Fibroblast of upper back skin (primary cell): ENCODE measurements around the gene GRK4.
A peak's percentile ranks its signal among the peaks of the same experiment; 100 is the strongest.

Experiments used
- DNase-seq: peaks from one replicate; pipeline ENCODE4 v3.0.0-alpha.2; 2013

Gene GRK4

GRCh38 chr4:3074846-3075651, 111.7 kb downstream of the GRK4 start:
- peak; percentile 55 for DNase-seq

DNA sequence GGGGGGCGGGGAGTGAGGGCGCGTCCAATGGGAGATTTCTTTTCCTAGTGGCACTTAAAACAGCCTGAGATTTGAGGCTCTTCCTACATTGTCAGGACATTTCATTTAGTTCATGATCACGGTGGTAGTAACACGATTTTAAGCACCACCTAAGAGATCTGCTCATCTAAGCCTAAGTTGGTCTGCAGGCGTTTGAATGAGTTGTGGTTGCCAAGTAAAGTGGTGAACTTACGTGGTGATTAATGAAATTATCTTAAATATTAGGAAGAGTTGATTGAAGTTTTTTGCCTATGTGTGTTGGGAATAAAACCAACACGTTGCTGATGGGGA, 112.2 kb downstream of the GRK4 start:
- DNase-seq: no peak

- DNase-seq: no peak
Observed at GRCh38 chr4:3077796-3078195, 114.4 kb downstream of the GRK4 start.

GRCh38 chr4:3079694-3080123, 116.3 kb downstream of the GRK4 start:
- no peak for DNase-seq

DNA sequence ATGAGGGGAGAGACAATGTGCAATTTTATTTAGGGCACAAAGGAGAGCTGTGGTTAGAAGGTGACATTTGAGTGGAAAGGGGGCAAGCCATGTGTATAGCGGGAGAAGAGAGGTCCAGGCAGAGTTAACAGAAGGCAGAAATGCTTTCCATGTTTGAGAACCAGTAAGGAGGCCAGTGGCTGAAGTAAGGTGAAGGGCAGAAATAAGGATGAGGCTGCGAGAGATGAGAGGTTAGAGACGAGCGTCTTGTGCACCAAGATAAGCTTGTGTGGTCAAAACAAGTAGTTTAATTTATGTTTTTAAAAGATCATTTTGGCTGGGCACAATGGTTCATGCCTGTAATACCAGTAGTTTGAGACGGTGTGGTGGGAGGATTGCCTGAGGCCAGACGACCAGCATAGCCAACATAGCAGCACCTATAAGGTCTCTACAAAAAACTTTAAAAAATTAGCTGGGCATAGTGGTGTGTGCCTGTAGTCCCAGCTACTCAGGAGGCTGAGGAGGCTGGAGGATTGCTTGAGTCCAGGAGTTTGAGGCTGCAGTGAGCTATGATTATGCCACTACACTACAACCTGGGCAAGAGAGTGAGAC, 119.6 kb downstream of the GRK4 start:
- no peak for DNase-seq

DNA sequence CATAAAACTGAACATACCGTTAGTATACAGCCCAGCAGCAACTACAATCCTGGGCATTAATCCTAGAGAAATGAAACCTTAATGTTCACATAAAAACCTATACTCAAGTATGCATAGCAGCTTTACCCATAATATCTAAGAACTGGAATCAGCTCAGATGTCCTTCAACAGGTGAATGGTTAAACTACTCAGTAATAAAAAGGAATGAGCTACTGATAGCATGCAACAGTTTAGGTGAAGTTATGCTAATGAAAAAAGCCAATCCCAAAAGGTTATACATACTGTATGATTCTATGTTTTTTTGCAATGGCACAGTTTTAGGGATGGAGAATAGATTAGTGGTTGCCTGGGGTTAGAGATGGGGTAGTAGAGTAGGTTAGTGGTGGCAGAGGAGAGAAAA, 120.4 kb downstream of the GRK4 start:
- DNase-seq: no peak

DNA sequence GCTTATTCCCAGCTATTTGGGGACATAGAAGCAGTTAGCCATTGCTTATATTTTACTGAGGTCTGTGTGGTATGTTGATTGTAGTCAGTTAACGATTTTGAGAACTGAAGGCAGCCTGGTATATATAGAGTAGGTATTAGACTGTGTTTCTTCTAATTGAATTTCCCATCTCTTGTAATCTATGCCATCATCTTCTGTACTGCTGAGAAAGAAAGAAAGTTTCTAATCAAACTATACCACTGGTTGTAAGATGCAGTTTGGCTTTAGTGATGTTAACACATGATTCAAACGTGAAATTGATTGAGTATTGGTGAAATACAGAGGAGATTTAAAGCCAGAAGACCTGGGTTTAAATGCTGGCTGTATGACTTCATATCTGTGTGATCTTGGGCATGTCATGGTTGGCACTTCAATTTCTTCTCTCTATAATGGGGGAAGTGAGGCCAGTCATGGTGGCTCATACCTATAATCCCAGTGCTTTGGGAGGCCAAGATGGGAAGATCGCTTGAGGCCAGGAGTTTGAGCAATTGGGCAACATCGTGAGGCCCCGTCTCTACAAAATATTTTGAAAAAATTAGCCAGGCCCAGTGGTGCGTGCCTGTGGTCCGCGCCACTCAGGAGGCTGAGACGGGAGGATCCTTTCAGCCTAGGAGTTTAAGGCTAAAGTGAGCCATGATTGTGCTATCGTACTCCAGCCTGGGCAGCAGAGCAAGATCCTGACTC, 122.7 kb downstream of the GRK4 start:
- DNase-seq: no peak

DNA sequence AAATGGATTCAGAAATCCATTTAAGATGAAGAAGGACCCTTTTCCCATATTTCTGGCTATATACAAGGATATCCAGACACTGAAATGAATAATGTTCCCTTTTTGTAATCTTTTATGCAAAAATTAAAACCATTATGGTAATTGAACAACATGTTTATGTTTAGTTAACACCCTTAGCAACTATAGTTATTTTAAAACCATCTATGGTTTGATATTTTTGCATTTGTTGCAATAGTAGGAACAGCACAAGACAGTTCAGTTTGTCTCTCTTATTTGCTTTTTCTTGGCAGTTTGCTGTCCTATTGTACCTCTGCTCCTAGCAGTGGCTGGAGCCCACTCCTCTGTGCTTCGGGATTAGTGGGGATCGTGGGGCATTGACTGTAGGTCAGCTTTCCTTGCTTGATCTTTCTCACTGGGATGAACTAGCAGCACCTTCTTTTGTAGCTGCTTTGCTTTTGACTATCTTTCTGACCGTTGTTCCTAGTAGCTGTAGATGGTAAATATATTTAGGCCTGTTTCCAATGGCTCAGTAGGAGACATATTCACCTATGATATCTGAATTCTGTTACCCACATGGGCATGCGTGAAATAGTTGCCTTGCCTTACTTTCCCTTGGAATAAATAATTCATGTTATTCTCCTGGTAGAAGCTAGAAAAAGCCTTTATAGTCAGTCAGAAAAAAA, 123.9 kb downstream of the GRK4 start:
- no peak for DNase-seq
